ENCODE results near the gene STXBP1.
A peak's percentile ranks its signal among the peaks of the same experiment; 100 is the strongest.
"Not testable (repeated sequence)": the region's sequence is repeated elsewhere in the genome, so short reads cannot be mapped to it uniquely, and the experiment has no call there.

The STXBP1 gene

GRCh38 chr9:127578627-127578951 lies 33.5 kb upstream of the STXBP1 start:
- DNase-seq, result no peak

- DNase-seq, result peak; percentile 68
These were observed 32.9 kb upstream of the STXBP1 start for GRCh38 chr9:127578952-127579853.

GRCh38 chr9:127580366-127580765 lies 31.7 kb upstream of the STXBP1 start:
- no peak for DNase-seq

GRCh38 chr9:127580879-127581475 lies 31.1 kb upstream of the STXBP1 start:
- no peak for DNase-seq

GRCh38 chr9:127584474-127584805 lies 27.6 kb upstream of the STXBP1 start:
- not testable (repeated sequence) for DNase-seq

- no peak for DNase-seq
These were observed 26.8 kb upstream of the STXBP1 start for GRCh38 chr9:127585161-127585819.

- no peak for DNase-seq
These were observed 26.0 kb upstream of the STXBP1 start for GRCh38 chr9:127586096-127586495.

- DNase-seq, result peak; percentile 68
These were observed 25.5 kb upstream of the STXBP1 start for GRCh38 chr9:127586537-127586936.

- DNase-seq, result no peak
These were observed 24.1 kb upstream of the STXBP1 start for GRCh38 chr9:127587966-127588365.

GRCh38 chr9:127588740-127589506 lies 23.2 kb upstream of the STXBP1 start:
- no peak for DNase-seq

- peak; percentile 52 for DNase-seq
These were observed 22.1 kb upstream of the STXBP1 start for GRCh38 chr9:127589955-127590370.

- DNase-seq, result no peak
These were observed 16.5 kb upstream of the STXBP1 start for GRCh38 chr9:127595611-127596010.

GRCh38 chr9:127598839-127599549 lies 13.1 kb upstream of the STXBP1 start:
- DNase-seq, result no peak

- no peak for DNase-seq
These were observed 12.6 kb upstream of the STXBP1 start for GRCh38 chr9:127599550-127599891.

- DNase-seq, result no peak
These were observed 8.9 kb upstream of the STXBP1 start for GRCh38 chr9:127603226-127603625.

- DNase-seq, result no peak
These were observed 6.0 kb upstream of the STXBP1 start for GRCh38 chr9:127606043-127606442.

- peak; percentile 83 for DNase-seq
These were observed 3.7 kb upstream of the STXBP1 start for GRCh38 chr9:127608104-127608966.

- DNase-seq, result no peak
These were observed 526 bp upstream of the STXBP1 start for GRCh38 chr9:127611603-127611898.

GRCh38 chr9:127612939-127613582 lies 984 bp downstream of the STXBP1 start:
- peak; percentile 36 for DNase-seq

- no peak for DNase-seq
These were observed 1.5 kb downstream of the STXBP1 start for GRCh38 chr9:127613583-127613954.

GRCh38 chr9:127614961-127615360 lies 2.9 kb downstream of the STXBP1 start:
- DNase-seq, result no peak

All from CD4-positive, alpha-beta T cell treated with Interleukin-12 subunit alpha and Interleukin-12 subunit beta, for 1 hour (primary cell).